HEK293 (cell line): Measurements from ENCODE around the gene TAF11L4.
"Not testable (repeated sequence)": the region's sequence is repeated elsewhere in the genome, so short reads cannot be mapped to it uniquely, and the experiment has no call there.

Source experiments
- BCL11A ChIP-seq: fragments of 450-650 bp; formaldehyde crosslinking; IDR thresholded peaks from 2 replicates; pipeline ENCODE4 v1.5.1; 2016; ENCODE audit warnings: low read depth, missing biosample characterization, missing genetic modification characterization
- ZNF394 ChIP-seq: fragments of 450-650 bp; formaldehyde crosslinking; IDR thresholded peaks from 2 replicates; pipeline ENCODE4 v1.5.1; 2016; ENCODE audit warnings: missing biosample characterization, missing genetic modification characterization, mild to moderate bottlenecking, moderate library complexity, borderline replicate concordance
- TF ChIP-seq, protein P1 (sequence below): fragments of 450-650 bp; formaldehyde crosslinking; IDR thresholded peaks from 2 replicates; pipeline ENCODE4 v1.5.1; 2016; ENCODE audit warnings: missing biosample characterization, missing genetic modification characterization
- TF ChIP-seq, protein P2 (sequence below): fragments of 450-650 bp; formaldehyde crosslinking; IDR thresholded peaks from 2 replicates; pipeline ENCODE4 v1.5.1; 2017; ENCODE audit warnings: missing biosample characterization, missing genetic modification characterization

DNA sequence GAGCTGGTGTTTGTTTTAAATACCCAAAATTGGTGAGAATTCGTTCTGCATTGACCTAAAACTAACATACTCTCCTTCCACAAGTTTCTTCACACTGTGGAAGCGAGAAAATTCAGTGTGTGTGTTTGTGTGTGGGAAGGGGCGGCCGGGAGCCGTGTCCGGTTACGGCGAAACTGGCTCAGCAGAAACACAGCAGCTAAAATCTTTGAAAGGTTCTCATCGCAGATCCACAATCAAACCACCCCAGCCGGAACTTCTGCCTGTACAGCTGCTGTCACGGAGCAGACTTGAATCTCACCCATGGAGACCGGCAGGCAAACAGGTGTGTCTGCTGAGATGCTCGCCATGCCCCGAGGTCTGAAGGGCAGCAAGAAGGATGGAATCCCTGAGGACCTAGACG, 3.3 kb downstream of the TAF11L4 start, which contains the start of gene TAF11L5:
- TF ChIP-seq, protein P1, sequence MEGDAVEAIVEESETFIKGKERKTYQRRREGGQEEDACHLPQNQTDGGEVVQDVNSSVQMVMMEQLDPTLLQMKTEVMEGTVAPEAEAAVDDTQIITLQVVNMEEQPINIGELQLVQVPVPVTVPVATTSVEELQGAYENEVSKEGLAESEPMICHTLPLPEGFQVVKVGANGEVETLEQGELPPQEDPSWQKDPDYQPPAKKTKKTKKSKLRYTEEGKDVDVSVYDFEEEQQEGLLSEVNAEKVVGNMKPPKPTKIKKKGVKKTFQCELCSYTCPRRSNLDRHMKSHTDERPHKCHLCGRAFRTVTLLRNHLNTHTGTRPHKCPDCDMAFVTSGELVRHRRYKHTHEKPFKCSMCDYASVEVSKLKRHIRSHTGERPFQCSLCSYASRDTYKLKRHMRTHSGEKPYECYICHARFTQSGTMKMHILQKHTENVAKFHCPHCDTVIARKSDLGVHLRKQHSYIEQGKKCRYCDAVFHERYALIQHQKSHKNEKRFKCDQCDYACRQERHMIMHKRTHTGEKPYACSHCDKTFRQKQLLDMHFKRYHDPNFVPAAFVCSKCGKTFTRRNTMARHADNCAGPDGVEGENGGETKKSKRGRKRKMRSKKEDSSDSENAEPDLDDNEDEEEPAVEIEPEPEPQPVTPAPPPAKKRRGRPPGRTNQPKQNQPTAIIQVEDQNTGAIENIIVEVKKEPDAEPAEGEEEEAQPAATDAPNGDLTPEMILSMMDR (tag by site-specific recombination) = not testable (repeated sequence)
- TF ChIP-seq BCL11A, ZNF394 (tag by site-specific recombination): not testable (repeated sequence)
- TF ChIP-seq, protein P2, sequence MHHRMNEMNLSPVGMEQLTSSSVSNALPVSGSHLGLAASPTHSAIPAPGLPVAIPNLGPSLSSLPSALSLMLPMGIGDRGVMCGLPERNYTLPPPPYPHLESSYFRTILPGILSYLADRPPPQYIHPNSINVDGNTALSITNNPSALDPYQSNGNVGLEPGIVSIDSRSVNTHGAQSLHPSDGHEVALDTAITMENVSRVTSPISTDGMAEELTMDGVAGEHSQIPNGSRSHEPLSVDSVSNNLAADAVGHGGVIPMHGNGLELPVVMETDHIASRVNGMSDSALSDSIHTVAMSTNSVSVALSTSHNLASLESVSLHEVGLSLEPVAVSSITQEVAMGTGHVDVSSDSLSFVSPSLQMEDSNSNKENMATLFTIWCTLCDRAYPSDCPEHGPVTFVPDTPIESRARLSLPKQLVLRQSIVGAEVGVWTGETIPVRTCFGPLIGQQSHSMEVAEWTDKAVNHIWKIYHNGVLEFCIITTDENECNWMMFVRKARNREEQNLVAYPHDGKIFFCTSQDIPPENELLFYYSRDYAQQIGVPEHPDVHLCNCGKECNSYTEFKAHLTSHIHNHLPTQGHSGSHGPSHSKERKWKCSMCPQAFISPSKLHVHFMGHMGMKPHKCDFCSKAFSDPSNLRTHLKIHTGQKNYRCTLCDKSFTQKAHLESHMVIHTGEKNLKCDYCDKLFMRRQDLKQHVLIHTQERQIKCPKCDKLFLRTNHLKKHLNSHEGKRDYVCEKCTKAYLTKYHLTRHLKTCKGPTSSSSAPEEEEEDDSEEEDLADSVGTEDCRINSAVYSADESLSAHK = not testable (repeated sequence)
